OCI-LY7 (cell line): ENCODE measurements around the gene KCNA3. TPM values are rescaled to one million over a fixed set of nuclear protein-coding genes. Genes with fewer than 3 reads are reported as not detected.

Source experiments
- BruUV-seq: library from RNA; stranded (reverse); fragments of 400-500 nt; replicated peaks from 2 replicates; lab custom pipeline; 2021; lab: Mats Ljungman, UMichigan
- CTCF ChIA-PET: fragments of 300-600 bp; sonication (Branson Sonifier 250); formaldehyde crosslinking; loops from one replicate; lab custom pipeline; 2022; ENCODE audit warnings: antibody characterized with exemption; ENCODE audit not compliant: unreplicated experiment; lab: Charles Lee
- POLR2A ChIA-PET: fragments of 300-600 bp; sonication (Branson Sonifier 250); formaldehyde crosslinking; loops from one replicate; lab custom pipeline; 2022; ENCODE audit warnings: antibody characterized with exemption; lab: Charles Lee
- DNase-seq: peaks from one replicate; pipeline ENCODE4 v3.0.0-alpha.2; 2015; ENCODE audit warnings: low spot score
- H2AFZ ChIP-seq: fragments of 200-600 bp; sonication (generic), shearing (Covaris generic); 2 replicates; pipeline ENCODE4 v1.6.1; 2014; ENCODE audit warnings: mild to moderate bottlenecking, antibody characterized with exemption, low read length, moderate library complexity
- H3K27ac ChIP-seq: fragments of 200-600 bp; sonication (generic); 2 replicates; pipeline ENCODE4 v1.5.1; 2014; ENCODE audit warnings: mixed run types, low read depth, mild to moderate bottlenecking, moderate library complexity, low read length, inconsistent platforms; ENCODE audit not compliant: poor library complexity, severe bottlenecking
- H3K36me3 ChIP-seq: fragments of 200-600 bp; sonication (generic); 2 replicates; pipeline ENCODE4 v1.6.1; 2014; ENCODE audit warnings: mild to moderate bottlenecking, antibody characterized with exemption, low read length, moderate library complexity, mixed read lengths; ENCODE audit not compliant: insufficient read depth
- H3K4me1 ChIP-seq: fragments of 200-600 bp; sonication (generic); 2 replicates; pipeline ENCODE4 v1.5.1; 2014; ENCODE audit warnings: mild to moderate bottlenecking, low read length; ENCODE audit not compliant: insufficient read depth, poor library complexity, severe bottlenecking
- H3K4me2 ChIP-seq: fragments of 200-600 bp; sonication (generic); 2 replicates; pipeline ENCODE4 v1.6.1; 2014; ENCODE audit warnings: mild to moderate bottlenecking, low read length
- H3K4me3 ChIP-seq: fragments of 200-600 bp; sonication (generic); 2 replicates; pipeline ENCODE4 v1.5.1; 2014; ENCODE audit warnings: mild to moderate bottlenecking, low read depth, low read length; ENCODE audit not compliant: poor library complexity, severe bottlenecking
- H3K79me2 ChIP-seq: fragments of 200-600 bp; sonication (generic); 2 replicates; pipeline ENCODE4 v1.6.1; 2016; ENCODE audit warnings: low read depth, mild to moderate bottlenecking, low read length, moderate library complexity, mixed read lengths; ENCODE audit not compliant: insufficient read depth
- H3K9me2 ChIP-seq: fragments of 200-600 bp; sonication (generic); 2 replicates; pipeline ENCODE4 v1.6.1; 2016; ENCODE audit warnings: mild to moderate bottlenecking, low read length, mixed read lengths; ENCODE audit not compliant: insufficient read depth
- H3K9me3 ChIP-seq: fragments of 200-600 bp; sonication (generic); 2 replicates; pipeline ENCODE4 v1.6.1; 2014; ENCODE audit warnings: mild to moderate bottlenecking, mixed run types, low read length, mixed read lengths
- H4K20me1 ChIP-seq: fragments of 200-600 bp; sonication (generic); 2 replicates; pipeline ENCODE4 v1.6.1; 2014; ENCODE audit warnings: mild to moderate bottlenecking, antibody characterized with exemption, low read length, moderate library complexity, mixed read lengths; ENCODE audit not compliant: insufficient read depth
- EZH2phosphoT487 ChIP-seq: fragments of 200-600 bp; sonication (generic); IDR thresholded peaks from 2 replicates; pipeline ENCODE4 v1.6.1; 2018; ENCODE audit warnings: low read depth, borderline replicate concordance, mild to moderate bottlenecking, mixed run types, antibody characterized with exemption, low read length, moderate library complexity, mixed read lengths
- intact Hi-C: fragments of 100-400 bp; cut with micrococcal nuclease; formaldehyde crosslinking; loops from one replicate; pipeline ENCODE4 v1.10.0; 2022; ENCODE audit not compliant: unreplicated experiment
- total RNA-seq, 2 experiments: library from RNA; depleted of rRNA in 1 of 2; stranded (reverse); fragments of >200 nt in 1 of 2; shearing (Covaris generic) in 1 of 2; gene quantifications; 2 replicates each; pipeline ENCODE4 v1.2.3, GENCODE V29; 2014 to 2022
- TF ChIP-seq, protein P1 (sequence below): fragments of 200-600 bp; sonication (generic); conservative IDR thresholded peaks from 2 replicates; pipeline ENCODE4 v1.5.1; 2014; ENCODE audit warnings: mild to moderate bottlenecking, antibody characterized with exemption, low read length, moderate library complexity, mixed read lengths

KCNA3 gene
- total RNA-seq, 2 experiments from 2014 or later: 43.6 to 58.0 TPM

DNA sequence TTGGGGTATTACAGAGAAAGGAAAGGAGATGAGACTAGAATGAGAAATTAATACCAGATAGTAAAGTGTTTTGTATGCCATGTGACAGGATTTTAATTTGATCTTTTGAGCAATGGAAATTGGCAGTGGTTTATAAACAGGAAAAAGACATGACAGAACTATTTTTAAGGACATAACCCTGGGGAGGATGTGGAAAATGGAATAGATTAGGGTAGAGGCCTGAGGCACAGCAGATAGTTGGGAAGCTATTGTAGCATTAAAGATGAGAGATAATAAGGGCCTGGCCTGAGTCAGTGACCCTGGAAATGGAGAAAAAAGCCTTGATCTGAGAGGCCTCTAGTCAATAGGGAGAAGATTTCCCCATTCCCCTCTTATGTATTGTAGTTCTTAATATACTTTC is 22.1 kb upstream of the KCNA3 start:
- POLR2A ChIA-PET: no interaction called here
- CTCF ChIA-PET: no interaction called here

DNA sequence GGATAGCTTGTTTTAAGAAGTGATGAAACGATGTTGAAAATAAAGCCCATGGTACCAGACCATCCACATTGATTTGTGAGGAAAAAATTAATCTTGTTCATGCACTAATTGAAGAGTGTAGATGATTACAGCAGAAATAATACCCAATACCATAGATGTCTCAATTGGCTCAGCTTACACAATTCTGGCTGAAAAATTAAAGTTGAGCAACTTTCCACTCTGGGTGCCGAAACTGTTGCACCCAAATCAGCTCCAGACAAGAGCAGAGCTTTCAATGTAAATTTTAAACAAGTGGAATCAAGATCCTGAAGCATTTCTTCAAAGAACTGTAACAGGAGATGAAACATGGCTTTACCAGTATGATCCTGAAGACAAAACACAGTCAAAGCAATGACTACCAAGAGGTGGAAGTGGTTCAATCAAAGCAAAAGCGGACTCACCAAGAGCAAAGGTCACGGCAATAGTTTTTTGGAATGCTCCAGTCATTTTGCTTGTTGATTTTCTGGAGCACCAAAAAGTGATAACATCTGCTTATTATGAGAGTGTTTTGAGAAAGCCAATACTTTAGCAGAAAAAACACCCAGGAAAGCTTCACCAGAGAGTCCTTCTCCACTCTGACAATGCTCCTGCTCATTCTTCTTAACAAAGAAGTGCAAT is 16.1 kb upstream of the KCNA3 start:
- H3K36me3 ChIP-seq: no peaks in the 10 kb centered on the region
- H3K27ac ChIP-seq: no peak overlapping the region
- TF ChIP-seq EZH2phosphoT487: no peak
- TF ChIP-seq, protein P1, sequence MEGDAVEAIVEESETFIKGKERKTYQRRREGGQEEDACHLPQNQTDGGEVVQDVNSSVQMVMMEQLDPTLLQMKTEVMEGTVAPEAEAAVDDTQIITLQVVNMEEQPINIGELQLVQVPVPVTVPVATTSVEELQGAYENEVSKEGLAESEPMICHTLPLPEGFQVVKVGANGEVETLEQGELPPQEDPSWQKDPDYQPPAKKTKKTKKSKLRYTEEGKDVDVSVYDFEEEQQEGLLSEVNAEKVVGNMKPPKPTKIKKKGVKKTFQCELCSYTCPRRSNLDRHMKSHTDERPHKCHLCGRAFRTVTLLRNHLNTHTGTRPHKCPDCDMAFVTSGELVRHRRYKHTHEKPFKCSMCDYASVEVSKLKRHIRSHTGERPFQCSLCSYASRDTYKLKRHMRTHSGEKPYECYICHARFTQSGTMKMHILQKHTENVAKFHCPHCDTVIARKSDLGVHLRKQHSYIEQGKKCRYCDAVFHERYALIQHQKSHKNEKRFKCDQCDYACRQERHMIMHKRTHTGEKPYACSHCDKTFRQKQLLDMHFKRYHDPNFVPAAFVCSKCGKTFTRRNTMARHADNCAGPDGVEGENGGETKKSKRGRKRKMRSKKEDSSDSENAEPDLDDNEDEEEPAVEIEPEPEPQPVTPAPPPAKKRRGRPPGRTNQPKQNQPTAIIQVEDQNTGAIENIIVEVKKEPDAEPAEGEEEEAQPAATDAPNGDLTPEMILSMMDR: no peak
- no peaks in the 10 kb centered on the region for H4K20me1 ChIP-seq
- H3K4me2 ChIP-seq: no peak overlapping the region
- intact Hi-C loops: no loop called here
- ChIA-PET POLR2A (interaction anchor here (1.0 kb wide), 1 partner anchor 74 kb away, joined by 4 read pairs; no protein-coding TSS in a partner anchor), CTCF (no interaction called here)
- no peak overlapping the region for H2AFZ ChIP-seq
- DNase-seq: no peak
- H3K79me2 ChIP-seq: no peaks in the 10 kb centered on the region
- H3K4me1 ChIP-seq: no peaks in the 10 kb centered on the region
- no TSS peak for BruUV-seq
- H3K9me3 ChIP-seq: no peaks in the 10 kb centered on the region
- H3K9me2 ChIP-seq: no peaks in the 10 kb centered on the region
- no peak overlapping the region for H3K4me3 ChIP-seq

More for the DNA sequence above, 22.1 kb upstream of the KCNA3 start:
- no peaks in the 10 kb centered on the region for H3K9me2 ChIP-seq
- no peak for TF ChIP-seq EZH2phosphoT487
- TF ChIP-seq, protein P1: no peak
- no peak overlapping the region for H3K27ac ChIP-seq
- H3K4me1 ChIP-seq: peaks cover 9% of the 10 kb centered on the region
- H3K4me3 ChIP-seq: no peak overlapping the region
- no peaks in the 10 kb centered on the region for H3K79me2 ChIP-seq
- H3K36me3 ChIP-seq: no peaks in the 10 kb centered on the region
- peaks cover 5% of the 10 kb centered on the region; the same call in 1 of the 2 replicates for H3K9me3 ChIP-seq
- intact Hi-C loops: no loop called here
- DNase-seq: no peak
- BruUV-seq: no TSS peak
- H3K4me2 ChIP-seq: no peak overlapping the region
- no peaks in the 10 kb centered on the region for H4K20me1 ChIP-seq
- H2AFZ ChIP-seq: no peak overlapping the region

DNA sequence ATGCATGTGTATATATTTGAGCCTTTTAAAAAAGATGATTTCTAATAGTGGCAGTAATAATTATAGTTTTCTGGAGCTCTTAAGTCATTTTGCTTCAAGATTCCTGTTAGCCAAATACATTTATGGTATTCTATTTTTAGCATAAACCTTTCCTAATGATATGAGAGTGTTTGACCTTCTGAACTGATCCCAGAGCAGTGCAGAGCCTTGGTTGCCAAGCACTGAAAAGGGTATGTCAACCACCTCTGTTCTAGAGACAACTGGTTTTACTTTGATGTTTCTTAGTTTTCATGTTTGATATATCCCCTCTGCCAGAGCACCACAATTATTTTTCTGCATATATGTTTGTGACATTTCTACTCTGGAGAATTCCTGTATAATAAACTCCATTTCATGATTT is 15.1 kb upstream of the KCNA3 start:
- POLR2A ChIA-PET: interaction anchor here (1.0 kb wide), 1 partner anchor 75 kb away, joined by 4 read pairs; no protein-coding TSS in a partner anchor
- no peaks in the 10 kb centered on the region for H3K9me3 ChIP-seq
- no peaks in the 10 kb centered on the region for H3K9me2 ChIP-seq
- DNase-seq: no peak
- no TSS peak for BruUV-seq
- H3K27ac ChIP-seq: no peak overlapping the region
- no peaks in the 10 kb centered on the region for H3K36me3 ChIP-seq
- CTCF ChIA-PET: no interaction called here
- H2AFZ ChIP-seq: no peak overlapping the region
- no peak overlapping the region for H3K4me3 ChIP-seq
- no peaks in the 10 kb centered on the region for H3K4me1 ChIP-seq
- no peak overlapping the region for H3K4me2 ChIP-seq
- no peaks in the 10 kb centered on the region for H3K79me2 ChIP-seq
- no peaks in the 10 kb centered on the region for H4K20me1 ChIP-seq
- intact Hi-C loops: no loop called here
- TF ChIP-seq, protein P1: no peak
- TF ChIP-seq EZH2phosphoT487: no peak
